Activated gamma-delta T cell treated with Interleukin-2 at 50 U/mL for 16 hours (primary cell): ENCODE measurements around the gene NUDC.

Experiments used
- DNase-seq: peaks from one replicate; pipeline ENCODE4 v3.0.0-alpha.2; 2020

Gene NUDC

GRCh38 chr1:26991310-26992116, 70.0 kb downstream of the NUDC start:
- DNase-seq = no peak

GRCh38 chr1:26993237-26994019, 71.9 kb downstream of the NUDC start, which contains the start of gene TRNP1:
TRNP1 (plus strand) TSS chr1:26993692; CDS start chr1:26993787, 95 bp downstream.
- DNase-seq = peak; percentile 51

GRCh38 chr1:26994020-26994786, 72.7 kb downstream of the NUDC start:
- no peak for DNase-seq

- DNase-seq = no peak
These were observed 73.4 kb downstream of the NUDC start for GRCh38 chr1:26994787-26995517.

GRCh38 chr1:26996024-26996423, 74.5 kb downstream of the NUDC start:
- DNase-seq = no peak
